ENCODE data around the gene MCOLN1. TPM values are rescaled to one million over a fixed set of nuclear protein-coding genes. Genes with fewer than 3 reads are reported as not detected.

Gene MCOLN1
- total and polyA plus RNA-seq, 9 of the 15 experiments (the other 6 are each of a cell fraction or from before 2014, with no cell fraction given): 0.25 to 15.4 (median 7.1) TPM

- TF ChIP-seq SP2 (IDR thresholded peaks at IDR 0.05; ENCODE audit: extremely low read depth, low read depth, low read length, poor library complexity, severe bottlenecking) (no peak), GMEB1 (CRISPR knock-in tag; IDR thresholded peaks at IDR 0.05) (no peak), ZBTB33 (CRISPR knock-in tag; IDR thresholded peaks at IDR 0.05) (peak; percentile 53; the same call in 1 of the 2 replicates), CREBBP (IDR thresholded peaks at IDR 0.05; ENCODE audit: low read depth, low read length) (no peak), NR2C2 (CRISPR knock-in tag; IDR thresholded peaks at IDR 0.05) (no peak), NR2C2 (tag; IDR thresholded peaks at IDR 0.05) (peak; percentile 77), CBFB (CRISPR knock-in tag; IDR thresholded peaks at IDR 0.05) (0 out of 2 replicates have a peak, but pooled peaks have one; percentile 39), DIDO1 (tag; IDR thresholded peaks at IDR 0.05; ENCODE audit: low read depth) (no peak; the same call in 1 of the 2 replicates), KLF1 (tag; IDR thresholded peaks at IDR 0.05) (no peak), ZBTB7A (IDR thresholded peaks at IDR 0.05; ENCODE audit: borderline replicate concordance, control insufficient read depth, low read depth, low read length) (no peak), CBX3 (IDR thresholded peaks at IDR 0.05; ENCODE audit: borderline replicate concordance in 1 of 2, low read length in 2 of 2) (0 out of 3 replicates have a peak, but pooled peaks of 1 of the 2 experiments have one; percentile 32), HNRNPL (IDR thresholded peaks at IDR 0.05; ENCODE audit: low read depth, low read length) (no peak), FOXP1 (CRISPR knock-in tag; IDR thresholded peaks at IDR 0.05) (no peak), MXD1 (CRISPR knock-in tag; IDR thresholded peaks at IDR 0.05; ENCODE audit: borderline replicate concordance, poor library complexity, severe bottlenecking) (no peak), STAT6 (CRISPR knock-in tag; IDR thresholded peaks at IDR 0.05) (no peak), MTA3 (IDR thresholded peaks at IDR 0.05; ENCODE audit: borderline replicate concordance) (peak; percentile 58; the same call in 1 of the 2 replicates), BRF1 (IDR thresholded peaks at IDR 0.05; ENCODE audit: borderline replicate concordance, extremely low read depth, insufficient read length) (no peak), ARID3B (CRISPR knock-in tag; IDR thresholded peaks at IDR 0.05; ENCODE audit: borderline replicate concordance) (no peak)
These were observed 27.9 kb upstream of the MCOLN1 start (continued) for GRCh38 chr19:7494416-7495098.

Data from K562 (cell line).